CD4-positive, alpha-beta T cell treated with Interleukin-1 beta for 1 hour (primary cell): Measurements from ENCODE around the gene NEK1.
"Not testable (repeated sequence)": the region's sequence is repeated elsewhere in the genome, so short reads cannot be mapped to it uniquely, and the experiment has no call there.

Experiments used
- DNase-seq, 2 donors: peaks; one replicate each; pipeline ENCODE4 v3.0.0-alpha.2; 2020 to 2022

Gene NEK1

GRCh38 chr4:169493164-169493524 lies 119.2 kb downstream of the NEK1 start:
- DNase-seq = no peak

DNA sequence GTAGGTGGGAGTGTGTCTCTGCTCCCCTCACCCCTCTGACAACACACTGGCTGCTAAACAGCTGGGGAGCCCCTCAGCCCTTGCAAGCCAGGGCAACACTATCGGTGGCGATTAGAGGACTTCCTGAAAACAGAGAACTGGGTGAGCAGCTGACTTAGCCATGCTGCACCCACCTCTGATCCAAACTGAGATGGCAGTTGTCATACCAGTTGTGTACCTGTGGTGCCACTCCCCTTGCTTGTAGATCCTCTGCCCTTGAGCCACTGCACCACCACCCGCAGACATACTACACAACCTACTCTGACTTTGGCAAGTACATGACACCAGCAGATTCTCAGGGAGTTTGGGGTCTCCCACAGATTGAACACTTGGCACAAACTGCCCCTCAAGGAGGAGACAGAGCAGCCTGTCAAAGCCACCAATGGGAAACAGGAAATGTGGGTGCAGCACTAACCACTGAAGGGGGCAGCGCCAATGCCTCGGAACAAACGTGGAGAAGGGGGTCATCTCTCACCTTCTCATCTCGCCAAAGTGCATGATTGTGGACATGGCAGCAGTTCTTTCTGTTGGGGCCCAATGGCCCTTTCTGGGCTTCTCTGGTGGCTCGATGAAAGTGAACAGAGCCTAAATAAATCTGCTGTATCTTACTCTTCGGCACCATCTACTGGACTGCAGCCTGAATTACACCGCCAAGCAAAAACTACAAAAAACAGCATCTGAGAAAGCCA lies 119.8 kb downstream of the NEK1 start:
- peak; percentile 14 to 37 for DNase-seq

- no peak for DNase-seq
These were observed 121.2 kb downstream of the NEK1 start for GRCh38 chr4:169491211-169491610.

DNA sequence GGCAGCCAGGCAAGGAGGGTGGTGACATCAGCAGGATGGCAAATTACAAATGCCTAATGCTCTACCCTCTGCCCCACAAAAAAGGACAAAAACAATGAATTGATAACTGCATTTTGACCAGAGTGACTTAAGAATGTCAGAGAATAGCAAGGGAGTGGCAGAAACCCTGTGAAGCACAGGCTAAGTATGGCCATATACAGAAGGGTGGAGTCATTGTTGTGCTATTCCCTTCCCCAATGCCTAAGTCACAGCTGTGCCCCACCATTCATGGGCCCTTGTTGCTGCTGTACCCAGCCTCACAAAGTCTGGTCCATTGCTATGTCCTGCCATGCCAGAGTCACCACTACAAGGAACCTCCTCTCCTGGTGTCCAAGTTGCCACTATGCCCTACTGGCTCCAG lies 123.1 kb downstream of the NEK1 start:
- DNase-seq = no peak

- DNase-seq = peak; percentile 13 to 47
These were observed 126.3 kb downstream of the NEK1 start for GRCh38 chr4:169485791-169486742.

- no peak for DNase-seq
These were observed 127.3 kb downstream of the NEK1 start for GRCh38 chr4:169485086-169485485.

- DNase-seq = no peak
These were observed 127.9 kb downstream of the NEK1 start for GRCh38 chr4:169484485-169484884.

GRCh38 chr4:169464080-169464479 lies 148.3 kb downstream of the NEK1 start:
- DNase-seq = no peak

DNA sequence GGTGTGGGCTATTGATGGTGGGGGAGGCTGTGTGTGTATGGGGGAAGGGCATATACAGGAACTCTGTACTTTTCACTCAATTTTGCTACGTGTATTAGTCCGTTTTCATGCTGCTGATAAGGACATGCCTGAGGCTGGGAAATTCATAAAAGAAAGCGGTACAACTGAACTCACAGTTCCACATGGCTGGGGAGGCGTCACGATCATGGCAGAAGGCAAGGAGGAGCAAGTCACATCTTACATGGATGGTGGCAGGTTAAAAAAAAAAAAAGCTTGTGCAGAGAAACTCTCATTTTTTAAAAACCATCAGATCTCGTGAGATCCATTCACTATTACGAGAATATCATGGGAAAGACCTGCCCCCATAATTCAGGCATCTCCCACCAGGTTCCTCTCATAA lies 152.3 kb downstream of the NEK1 start:
- no peak for DNase-seq

- DNase-seq = no peak
These were observed 153.8 kb downstream of the NEK1 start for GRCh38 chr4:169458575-169458974.

GRCh38 chr4:169452644-169453043 lies 159.7 kb downstream of the NEK1 start:
- not testable (repeated sequence) for DNase-seq

GRCh38 chr4:169448935-169449334 lies 163.4 kb downstream of the NEK1 start:
- DNase-seq = not testable (repeated sequence)

DNA sequence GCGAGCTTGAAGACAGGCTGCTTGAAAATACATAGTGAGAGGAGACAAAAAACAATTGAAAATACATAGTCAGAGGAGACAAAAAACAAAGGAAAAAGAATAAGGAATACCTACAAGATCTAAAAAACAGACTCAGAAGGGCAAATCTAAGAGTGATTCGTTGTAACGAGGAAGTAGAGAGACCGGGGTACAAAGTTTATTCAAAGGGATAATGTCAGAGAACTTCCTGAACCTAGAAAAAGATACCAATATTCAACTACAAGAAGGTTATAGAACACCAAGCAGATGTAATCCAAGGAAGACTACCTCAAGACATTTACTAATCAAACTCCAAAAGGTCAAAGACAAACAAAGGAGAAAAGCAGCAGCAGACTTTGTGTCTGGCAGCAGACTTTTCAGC lies 165.6 kb downstream of the NEK1 start:
- no peak for DNase-seq

GRCh38 chr4:169443748-169444147 lies 168.6 kb downstream of the NEK1 start:
- no peak for DNase-seq

DNA sequence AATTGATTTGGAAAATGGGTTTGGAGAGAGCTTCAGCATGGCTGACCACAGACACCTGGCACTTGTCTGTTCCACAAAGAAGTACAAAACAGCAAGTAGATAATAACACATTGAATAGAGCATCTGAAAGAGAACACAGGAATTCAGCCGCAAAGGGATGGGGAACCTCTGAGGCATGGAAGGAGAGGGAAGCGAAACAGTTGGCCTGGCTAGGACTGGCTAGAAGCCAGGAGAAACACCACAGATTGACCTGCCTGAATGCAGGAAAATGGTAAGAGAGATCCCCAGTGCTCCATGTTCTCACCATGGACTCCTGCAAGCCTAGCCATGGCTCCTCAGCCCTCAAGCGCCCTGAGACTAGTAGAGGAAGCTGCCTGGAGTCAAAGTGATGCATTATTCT lies 171.9 kb downstream of the NEK1 start:
- no peak for DNase-seq

GRCh38 chr4:169439244-169439643 lies 173.1 kb downstream of the NEK1 start:
- DNase-seq = no peak

GRCh38 chr4:169438057-169438480 lies 174.3 kb downstream of the NEK1 start:
- DNase-seq = no peak

- no peak for DNase-seq
These were observed 174.9 kb downstream of the NEK1 start for GRCh38 chr4:169437299-169438047.

GRCh38 chr4:169436734-169437133 lies 175.6 kb downstream of the NEK1 start:
- no peak for DNase-seq

GRCh38 chr4:169428376-169428775 lies 184.0 kb downstream of the NEK1 start:
- DNase-seq = no peak

DNA sequence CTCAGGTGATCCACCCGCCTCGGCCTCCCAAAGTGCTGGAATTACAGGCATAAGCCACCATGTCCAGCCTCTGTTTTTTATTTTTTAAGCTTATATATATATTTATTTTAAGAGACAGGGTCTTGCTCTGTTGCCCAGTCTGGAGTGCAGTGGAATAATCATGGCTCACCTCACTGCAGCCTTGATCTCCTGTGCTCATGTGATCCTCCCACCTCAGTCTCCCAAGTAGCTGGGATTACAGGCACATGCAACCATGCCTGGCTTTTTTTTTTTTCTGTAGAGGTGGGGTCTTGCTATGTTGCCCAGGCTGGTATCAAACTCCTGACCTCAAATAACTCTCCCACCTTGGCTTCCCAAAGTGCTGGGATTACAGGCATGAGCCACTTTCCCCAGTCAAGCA lies 184.7 kb downstream of the NEK1 start:
- not testable (repeated sequence) for DNase-seq

DNA sequence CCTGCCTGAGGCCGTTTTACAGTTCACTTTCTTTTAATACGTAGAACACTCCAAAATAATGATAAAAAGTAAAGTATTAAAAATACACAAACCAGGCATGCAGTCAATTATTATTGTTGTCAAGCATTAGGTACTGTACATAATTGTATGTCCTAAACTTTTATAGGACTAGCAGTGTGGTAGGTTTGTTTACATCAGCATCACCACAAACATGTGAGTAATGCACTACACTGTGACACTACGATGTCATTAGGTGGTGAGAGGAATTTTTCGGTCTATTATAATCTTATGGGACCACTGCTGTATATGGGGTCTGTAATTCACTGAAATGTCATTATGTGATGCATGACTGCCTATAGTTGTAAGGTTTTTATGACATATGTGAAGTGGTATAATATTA lies 192.1 kb downstream of the NEK1 start:
- no peak for DNase-seq

DNA sequence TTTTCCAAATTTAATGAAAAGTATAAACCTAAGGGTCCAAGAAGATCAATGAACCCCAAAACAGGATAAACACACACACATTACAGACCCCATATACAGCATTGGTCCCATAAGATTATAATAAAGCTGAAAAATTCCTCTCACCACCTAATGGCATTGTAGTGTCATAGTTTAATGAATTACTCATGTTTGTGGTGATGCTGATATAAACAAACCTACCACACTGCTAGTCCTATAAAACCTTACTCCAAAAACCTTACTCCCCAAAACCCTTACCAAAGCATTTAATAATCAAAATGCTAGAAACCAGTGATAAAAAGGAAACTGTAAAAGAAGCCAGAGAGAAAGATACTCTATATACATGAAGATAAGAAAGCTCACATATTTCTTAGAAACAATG lies 193.5 kb downstream of the NEK1 start:
- DNase-seq = no peak
